Ramos (cell line): ENCODE data around the gene TRIM52.
"Not testable (repeated sequence)": the region's sequence is repeated elsewhere in the genome, so short reads cannot be mapped to it uniquely, and the experiment has no call there.

ENCODE experiments used
- in situ Hi-C: fragments of 300-500 bp; cut with MboI; formaldehyde crosslinking; loops from one replicate; pipeline ENCODE4 v1.14.3; 2022; ENCODE audit warnings: low sequenced_read_pairs; ENCODE audit not compliant: unreplicated experiment

Gene TRIM52

DNA sequence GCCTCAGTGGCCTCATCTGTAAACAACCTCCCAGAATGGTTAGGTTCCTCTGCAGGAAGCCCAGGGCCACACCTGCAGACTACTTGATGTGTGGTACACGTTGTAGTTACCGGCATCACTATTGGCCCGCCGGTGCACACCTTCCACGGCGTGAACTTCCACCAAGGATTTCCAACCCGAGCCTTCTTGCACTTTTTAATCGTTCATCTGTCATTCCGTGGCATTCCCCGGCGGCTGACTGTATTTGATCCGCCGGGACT lies 43.2 kb downstream of the TRIM52 start:
- in situ Hi-C loops, result no loop called here

GRCh38 chr5:181217111-181217802 lies 43.7 kb downstream of the TRIM52 start:
- in situ Hi-C loops, result no loop called here

- in situ Hi-C loops, result no loop called here
These were observed 44.6 kb downstream of the TRIM52 start for GRCh38 chr5:181215997-181216989.

DNA sequence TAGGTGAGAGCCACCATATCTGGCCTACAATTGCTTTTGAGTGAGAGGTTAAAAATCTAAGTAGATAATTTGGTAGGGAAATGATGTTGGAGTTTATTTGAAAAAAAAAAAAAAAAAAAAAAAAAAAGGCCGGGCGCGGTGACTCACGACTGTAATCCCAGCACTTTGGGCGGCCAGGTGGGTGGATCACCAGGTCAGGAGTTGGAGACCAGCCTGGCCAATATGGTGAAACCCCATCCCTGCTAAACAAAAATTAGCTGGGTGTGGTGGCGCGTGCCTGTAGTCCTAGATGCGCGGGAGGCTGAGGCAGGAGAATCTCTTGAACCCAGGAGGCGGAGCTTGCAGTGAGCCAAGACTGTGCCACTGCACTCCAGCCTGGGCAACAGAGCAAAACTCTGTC lies 46.7 kb downstream of the TRIM52 start:
- in situ Hi-C loops, result not testable (repeated sequence)

DNA sequence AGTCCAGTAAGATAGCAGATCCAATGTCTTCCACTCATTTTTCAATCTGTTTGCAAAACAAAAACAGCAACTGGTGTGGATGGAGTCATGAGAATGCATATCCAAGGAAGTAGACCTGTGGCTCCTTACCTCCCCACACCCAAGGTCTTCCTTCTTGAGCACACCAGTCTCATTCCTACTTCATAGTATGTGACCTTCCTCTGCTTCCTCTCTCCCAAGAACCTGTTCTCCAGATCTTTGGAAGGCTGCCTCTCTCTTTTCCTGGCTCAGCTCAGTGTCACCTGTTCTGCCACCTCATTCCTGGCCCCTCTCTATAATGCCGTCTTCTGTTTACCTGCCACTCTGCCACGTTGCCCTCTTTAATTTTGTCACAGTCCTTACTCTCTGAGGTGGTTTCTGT lies 48.0 kb downstream of the TRIM52 start:
- in situ Hi-C loops, result no loop called here

- in situ Hi-C loops, result no loop called here
These were observed 48.9 kb downstream of the TRIM52 start for GRCh38 chr5:181212080-181212479.

- in situ Hi-C loops, result no loop called here
These were observed 49.7 kb downstream of the TRIM52 start for GRCh38 chr5:181211208-181211607.

DNA sequence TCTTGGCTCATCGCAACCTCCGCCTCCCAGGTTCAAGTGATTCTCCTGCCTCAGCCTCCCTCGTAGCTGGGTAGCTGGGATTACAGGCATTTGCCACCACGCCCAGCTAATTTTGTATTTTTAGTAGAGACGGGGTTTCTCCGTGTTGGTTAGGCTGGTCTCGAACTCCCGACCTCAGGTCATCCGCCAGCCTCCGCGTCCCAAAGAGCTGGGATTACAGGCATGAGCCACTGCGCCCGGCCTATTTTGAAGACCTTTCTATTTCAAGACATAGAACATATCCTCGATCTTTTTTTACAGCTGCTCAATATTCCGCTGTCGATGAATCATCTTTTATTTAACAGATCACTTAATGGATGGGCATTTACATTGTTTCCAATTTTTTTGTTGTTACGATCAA lies 50.2 kb downstream of the TRIM52 start:
- in situ Hi-C loops, result not testable (repeated sequence)

DNA sequence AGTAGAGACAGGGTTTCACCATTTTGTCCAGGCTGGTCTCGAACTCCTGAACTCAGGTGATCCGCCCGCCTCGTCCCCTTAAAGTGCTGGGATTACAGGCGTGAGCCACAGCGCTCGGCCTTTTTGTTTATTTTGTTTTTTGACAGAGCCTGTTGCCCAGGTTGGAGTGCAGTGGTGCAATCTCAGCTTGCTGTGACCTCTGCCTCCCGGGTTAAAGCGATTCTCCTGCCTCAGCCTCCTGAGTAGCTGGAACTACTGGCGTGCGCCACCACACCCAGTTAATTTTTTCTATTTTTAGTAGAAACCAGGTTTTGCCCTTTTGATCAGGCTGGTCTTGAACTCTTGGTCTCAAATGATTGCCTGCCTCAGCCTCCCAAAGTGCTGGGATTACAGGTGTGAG lies 50.8 kb downstream of the TRIM52 start:
- in situ Hi-C loops, result not testable (repeated sequence)

DNA sequence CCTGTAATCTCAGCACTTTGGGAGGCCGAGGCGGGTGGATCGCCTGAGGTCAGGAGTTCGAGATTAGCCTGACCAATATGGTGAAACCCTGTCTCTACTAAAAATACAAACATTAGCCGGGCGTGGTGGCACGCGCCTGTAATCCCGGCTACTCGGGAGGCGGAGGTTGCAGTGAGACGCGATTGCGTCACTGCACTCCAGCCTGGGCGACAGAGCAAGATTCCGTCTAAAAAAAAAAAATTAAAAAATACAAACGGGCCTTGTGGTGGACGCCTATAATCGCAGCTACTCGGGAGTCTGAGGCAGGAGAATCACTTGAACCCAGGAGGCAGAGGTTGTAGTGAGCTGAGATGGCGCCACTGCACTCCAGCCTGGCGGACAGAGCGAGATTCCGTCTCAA lies 51.9 kb downstream of the TRIM52 start:
- in situ Hi-C loops, result not testable (repeated sequence)

GRCh38 chr5:181207960-181208253 lies 53.0 kb downstream of the TRIM52 start:
- in situ Hi-C loops, result no loop called here

DNA sequence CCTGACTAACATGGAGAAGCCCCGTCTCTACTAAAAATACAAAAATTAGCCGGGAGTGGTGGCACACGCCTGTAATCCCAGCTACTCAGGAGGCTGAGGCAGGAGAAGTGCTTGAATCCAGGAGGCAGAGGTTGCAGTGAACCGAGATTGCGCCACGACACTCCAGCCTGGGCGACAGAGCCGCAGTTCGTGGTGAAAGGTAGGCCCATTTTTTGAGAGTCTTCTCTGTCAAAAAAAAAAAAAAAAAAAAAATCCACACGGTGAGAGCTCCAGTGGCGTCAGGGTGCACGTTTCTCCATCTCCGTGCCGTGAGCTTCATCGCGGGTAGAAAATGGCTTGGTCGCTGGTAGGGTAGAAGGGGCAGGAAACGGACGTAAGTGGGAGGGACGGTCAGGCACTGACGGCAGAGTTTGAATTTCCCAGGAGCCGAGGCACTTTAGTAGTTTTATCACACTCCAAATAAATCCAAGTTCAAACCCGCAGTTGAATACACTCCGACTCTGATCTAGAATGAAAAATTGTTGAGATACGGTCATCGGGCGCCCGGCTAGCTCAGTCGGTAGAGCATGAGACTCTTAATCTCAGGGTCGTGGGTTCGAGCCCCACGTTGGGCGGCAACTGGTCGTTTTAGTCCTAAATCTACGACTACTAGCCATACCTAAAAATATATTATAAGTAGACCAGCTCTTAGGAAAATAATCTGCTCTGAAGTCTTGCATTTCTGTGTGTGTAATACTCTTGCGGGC lies 53.6 kb downstream of the TRIM52 start:
- in situ Hi-C loops, result no loop called here

DNA sequence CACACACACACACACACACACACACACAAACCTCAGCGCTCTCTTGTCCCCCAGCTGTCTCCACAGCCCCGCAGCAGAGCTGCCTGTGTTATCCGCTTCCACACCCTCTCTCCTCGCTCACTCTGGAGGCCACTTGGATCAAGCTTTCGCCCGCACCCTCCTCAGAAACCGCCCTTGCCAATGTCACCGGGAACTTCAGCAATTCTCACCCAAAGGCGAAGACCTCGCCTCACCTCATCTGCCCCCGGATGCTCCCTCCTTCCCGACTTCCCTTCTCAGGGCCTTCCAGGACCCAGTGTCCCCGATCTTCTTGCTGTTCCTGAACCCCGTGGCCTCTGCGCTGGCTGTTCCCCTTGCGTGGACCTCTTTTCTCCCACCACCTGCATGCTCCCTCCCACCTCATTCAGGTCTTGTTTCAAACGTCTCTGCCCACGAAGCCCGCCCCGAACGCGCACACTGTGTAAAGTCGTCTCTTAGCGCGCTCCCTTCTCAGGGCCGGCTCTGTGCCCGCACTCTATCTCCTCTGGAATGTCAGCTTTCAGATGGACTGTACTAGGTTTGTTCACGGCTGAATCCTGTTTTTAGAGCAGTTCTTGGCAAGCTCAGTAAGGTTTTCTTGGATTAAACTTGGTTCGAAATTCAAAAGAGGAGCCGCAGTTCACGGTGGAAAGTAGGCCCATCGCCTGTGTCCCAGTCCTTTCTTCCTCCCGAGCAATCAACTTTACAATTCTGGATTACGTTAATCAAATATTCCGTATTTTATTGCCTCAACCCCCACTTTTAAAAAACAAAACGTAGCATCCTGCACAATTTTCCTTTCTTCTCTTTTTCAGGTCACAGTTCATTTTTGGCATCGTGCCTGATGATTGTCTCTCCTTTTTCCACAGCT lies 54.9 kb downstream of the TRIM52 start:
- in situ Hi-C loops, result no loop called here
